ENCODE results near the gene DYNLRB2.

The DYNLRB2 gene

GRCh38 chr16:80511824-80512592 lies 28.8 kb upstream of the DYNLRB2 start:
- H3K4me3 ChIP-seq (replicated peaks; ENCODE audit: low read depth, low read length): no peak overlapping the region
- DNase-seq (ENCODE audit: low read depth): no peak
- no peak for TF ChIP-seq CTCF (IDR thresholded peaks at IDR 0.05; ENCODE audit: low read length, missing control alignments)

- no peak for DNase-seq (ENCODE audit: low read depth)
- TF ChIP-seq CTCF (IDR thresholded peaks at IDR 0.05; ENCODE audit: low read length, missing control alignments): no peak
These were observed 28.3 kb upstream of the DYNLRB2 start for GRCh38 chr16:80512593-80512853.

DNA sequence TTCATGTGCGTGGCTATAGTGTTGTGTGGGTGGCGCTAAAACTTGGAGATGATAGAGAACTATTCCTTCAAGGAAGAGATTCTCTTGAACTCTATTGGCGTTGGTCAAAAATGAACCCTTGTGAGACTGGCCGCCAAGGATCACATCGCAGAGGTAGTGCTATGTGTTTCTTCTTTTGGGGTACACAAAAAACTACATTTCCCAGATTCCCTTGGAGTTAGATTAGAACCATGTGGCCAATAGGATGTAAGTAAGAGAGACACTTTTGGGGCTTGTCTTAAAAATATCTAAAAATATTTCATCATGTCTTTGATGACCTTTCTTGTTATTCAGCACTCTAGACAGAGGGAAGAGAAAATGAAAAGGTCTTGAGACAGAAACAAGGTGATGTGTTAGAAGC lies 25.4 kb upstream of the DYNLRB2 start:
- H3K4me3 ChIP-seq (replicated peaks; ENCODE audit: low read depth, low read length): no peak overlapping the region
- TF ChIP-seq CTCF (IDR thresholded peaks at IDR 0.05; ENCODE audit: low read length, missing control alignments): no peak
- no peak for DNase-seq (ENCODE audit: low read depth)

More at GRCh38 chr16:80512593-80512853, 28.3 kb upstream of the DYNLRB2 start:
- no peak overlapping the region for H3K4me3 ChIP-seq (replicated peaks; ENCODE audit: low read depth, low read length)

- H3K4me3 ChIP-seq (replicated peaks; ENCODE audit: low read depth, low read length): no peak overlapping the region
- DNase-seq (ENCODE audit: low read depth): no peak
- no peak for TF ChIP-seq CTCF (IDR thresholded peaks at IDR 0.05; ENCODE audit: low read length, missing control alignments)
These were observed 22.9 kb upstream of the DYNLRB2 start for GRCh38 chr16:80517846-80518245.

DNA sequence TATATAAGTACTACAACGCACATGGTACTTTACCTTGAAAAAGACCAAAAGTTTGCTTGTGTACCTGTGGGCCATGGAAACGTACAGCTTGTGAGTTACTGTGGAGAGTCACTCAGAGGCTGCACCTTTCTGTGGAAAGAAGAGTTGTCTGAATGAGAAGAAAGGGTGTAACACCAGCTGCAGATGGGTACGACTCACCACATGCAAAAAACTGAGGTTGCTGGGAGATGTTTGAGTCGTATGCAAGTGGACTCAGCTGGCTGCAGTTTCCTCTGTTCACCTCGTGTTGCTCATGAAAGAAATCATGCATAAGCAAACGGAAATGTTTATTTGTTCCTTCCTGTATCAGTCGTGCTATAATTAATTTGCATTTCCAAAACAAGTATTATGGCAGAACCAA lies 22.4 kb upstream of the DYNLRB2 start:
- TF ChIP-seq CTCF (IDR thresholded peaks at IDR 0.05; ENCODE audit: low read length, missing control alignments): no peak
- no peak for DNase-seq (ENCODE audit: low read depth)
- no peak overlapping the region for H3K4me3 ChIP-seq (replicated peaks; ENCODE audit: low read depth, low read length)

- no peak for TF ChIP-seq CTCF (IDR thresholded peaks at IDR 0.05; ENCODE audit: low read length, missing control alignments)
- no peak overlapping the region for H3K4me3 ChIP-seq (replicated peaks; ENCODE audit: low read depth, low read length)
- DNase-seq (ENCODE audit: low read depth): no peak
These were observed 21.6 kb upstream of the DYNLRB2 start for GRCh38 chr16:80519189-80519588.

- H3K4me3 ChIP-seq (replicated peaks; ENCODE audit: low read depth, low read length): no peak overlapping the region
- TF ChIP-seq CTCF (IDR thresholded peaks at IDR 0.05; ENCODE audit: low read length, missing control alignments): no peak
- no peak for DNase-seq (ENCODE audit: low read depth)
These were observed 15.4 kb upstream of the DYNLRB2 start for GRCh38 chr16:80525420-80525819.
